ENCODE data around the gene SETD5.

Gene SETD5

GRCh38 chr3:9390265-9390888 is 7.0 kb upstream of the SETD5 start:
- peaks cover 4% of the 10 kb centered on the region for H3K4me1 ChIP-seq (ENCODE audit: control insufficient read depth, insufficient read depth, low read length)
- H3K27ac ChIP-seq (ENCODE audit: low read depth, low read length) = no peak overlapping the region
- no peaks in the 10 kb centered on the region for H3K27me3 ChIP-seq (ENCODE audit: control insufficient read depth, insufficient read depth, low read length)
- H3K4me3 ChIP-seq (ENCODE audit: low read depth, low read length) = no peak overlapping the region
- H3K9me3 ChIP-seq (ENCODE audit: control insufficient read depth, insufficient read depth, low read length) = no peaks in the 10 kb centered on the region
- no peak overlapping the region for H3K9ac ChIP-seq (ENCODE audit: low read depth, low read length)
- peaks cover 98% of the 10 kb centered on the region for H3K36me3 ChIP-seq (ENCODE audit: control insufficient read depth, insufficient read depth, low read length)

DNA sequence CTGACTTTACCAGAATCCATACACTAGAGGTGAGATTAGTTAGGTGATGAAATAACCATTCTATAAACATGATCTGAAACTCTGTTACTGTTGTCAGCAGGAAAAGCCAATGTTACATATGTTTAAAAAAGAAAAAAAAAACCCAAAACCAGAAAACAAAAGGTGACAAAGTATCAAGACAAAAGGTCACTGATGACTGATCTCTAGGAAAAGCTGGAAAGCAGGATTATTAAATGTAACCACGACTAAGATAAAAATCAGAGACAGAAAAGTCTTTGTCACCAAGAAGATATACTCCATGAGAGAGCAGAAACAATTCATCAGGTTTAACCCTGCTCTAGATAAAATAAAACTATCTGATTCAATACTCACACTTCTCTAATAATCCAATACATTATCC is 5.4 kb upstream of the SETD5 start:
- H3K27me3 ChIP-seq (ENCODE audit: control insufficient read depth, insufficient read depth, low read length) = no peaks in the 10 kb centered on the region
- no peaks in the 10 kb centered on the region for H3K9me3 ChIP-seq (ENCODE audit: control insufficient read depth, insufficient read depth, low read length)
- H3K27ac ChIP-seq (ENCODE audit: low read depth, low read length) = no peak overlapping the region
- peaks cover 84% of the 10 kb centered on the region for H3K36me3 ChIP-seq (ENCODE audit: control insufficient read depth, insufficient read depth, low read length)
- no peak overlapping the region for H3K4me3 ChIP-seq (ENCODE audit: low read depth, low read length)
- H3K9ac ChIP-seq (ENCODE audit: low read depth, low read length) = no peak overlapping the region
- H3K4me1 ChIP-seq (ENCODE audit: control insufficient read depth, insufficient read depth, low read length) = peaks cover 7% of the 10 kb centered on the region

DNA sequence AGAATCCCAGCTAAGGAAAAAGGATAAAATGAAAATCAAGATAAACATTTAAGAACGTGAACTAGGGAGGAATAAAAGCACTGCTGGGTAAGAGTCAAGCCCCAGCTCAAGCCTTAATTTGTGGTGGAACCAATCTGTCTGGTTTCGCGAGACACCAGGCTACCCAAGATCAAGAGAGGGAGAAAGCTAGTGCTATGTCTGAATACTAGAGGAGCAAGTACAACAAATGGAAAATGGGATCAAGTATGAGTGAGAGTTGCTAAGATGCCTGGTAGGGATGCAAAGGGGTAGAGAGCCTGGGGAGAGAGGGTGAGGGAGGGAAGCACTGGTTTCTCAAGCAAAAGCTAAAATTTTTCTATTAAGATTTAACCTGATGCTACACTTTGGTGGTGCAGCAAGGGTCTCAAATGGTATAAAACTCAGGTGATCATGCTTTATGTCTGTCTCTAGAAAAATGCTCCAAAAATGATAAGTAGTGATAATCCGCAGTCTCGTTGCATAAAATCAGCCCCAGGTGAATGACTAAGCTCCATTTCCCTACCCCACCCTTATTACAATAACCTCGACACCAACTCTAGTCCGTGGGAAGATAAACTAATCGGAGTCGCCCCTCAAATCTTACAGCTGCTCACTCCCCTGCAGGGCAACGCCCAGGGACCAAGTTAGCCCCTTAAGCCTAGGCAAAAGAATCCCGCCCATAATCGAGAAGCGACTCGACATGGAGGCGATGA is 1.7 kb upstream of the SETD5 start:
- peak overlapping the region; percentile 100 for H3K27ac ChIP-seq (ENCODE audit: low read depth, low read length)
- peak overlapping the region; percentile 83 for H3K4me3 ChIP-seq (ENCODE audit: low read depth, low read length)
- no peaks in the 10 kb centered on the region for H3K27me3 ChIP-seq (ENCODE audit: control insufficient read depth, insufficient read depth, low read length)
- H3K9ac ChIP-seq (ENCODE audit: low read depth, low read length) = peak overlapping the region; percentile 89
- H3K36me3 ChIP-seq (ENCODE audit: control insufficient read depth, insufficient read depth, low read length) = peaks cover 47% of the 10 kb centered on the region
- peaks cover 15% of the 10 kb centered on the region for H3K4me1 ChIP-seq (ENCODE audit: control insufficient read depth, insufficient read depth, low read length)
- H3K9me3 ChIP-seq (ENCODE audit: control insufficient read depth, insufficient read depth, low read length) = no peaks in the 10 kb centered on the region

- peak overlapping the region; percentile 89 for H3K9ac ChIP-seq (ENCODE audit: low read depth, low read length)
- peaks cover 21% of the 10 kb centered on the region for H3K4me1 ChIP-seq (ENCODE audit: control insufficient read depth, insufficient read depth, low read length)
- H3K36me3 ChIP-seq (ENCODE audit: control insufficient read depth, insufficient read depth, low read length) = peaks cover 42% of the 10 kb centered on the region
- peak overlapping the region; percentile 100 for H3K27ac ChIP-seq (ENCODE audit: low read depth, low read length)
- H3K9me3 ChIP-seq (ENCODE audit: control insufficient read depth, insufficient read depth, low read length) = no peaks in the 10 kb centered on the region
- no peaks in the 10 kb centered on the region for H3K27me3 ChIP-seq (ENCODE audit: control insufficient read depth, insufficient read depth, low read length)
- H3K4me3 ChIP-seq (ENCODE audit: low read depth, low read length) = peak overlapping the region; percentile 83
Measured at GRCh38 chr3:9396301-9396631, 1.1 kb upstream of the SETD5 start.

GRCh38 chr3:9396632-9397331 is 633 bp upstream of the SETD5 start:
- Histone ChIP-seq H3K27ac (ENCODE audit: low read depth, low read length) (peak overlapping the region; percentile 100), H3K27me3 (ENCODE audit: control insufficient read depth, insufficient read depth, low read length) (no peaks in the 10 kb centered on the region), H3K4me3 (ENCODE audit: low read depth, low read length) (peak overlapping the region; percentile 83), H3K9me3 (ENCODE audit: control insufficient read depth, insufficient read depth, low read length) (no peaks in the 10 kb centered on the region), H3K4me1 (ENCODE audit: control insufficient read depth, insufficient read depth, low read length) (peaks cover 26% of the 10 kb centered on the region), H3K36me3 (ENCODE audit: control insufficient read depth, insufficient read depth, low read length) (peaks cover 36% of the 10 kb centered on the region), H3K9ac (ENCODE audit: low read depth, low read length) (peak overlapping the region; percentile 89)

- H3K4me3 ChIP-seq (ENCODE audit: low read depth, low read length) = peak overlapping the region; percentile 96
- H3K9me3 ChIP-seq (ENCODE audit: control insufficient read depth, insufficient read depth, low read length) = no peaks in the 10 kb centered on the region
- peak overlapping the region; percentile 98 for H3K9ac ChIP-seq (ENCODE audit: low read depth, low read length)
- peak overlapping the region; percentile 100 for H3K27ac ChIP-seq (ENCODE audit: low read depth, low read length)
- H3K36me3 ChIP-seq (ENCODE audit: control insufficient read depth, insufficient read depth, low read length) = peaks cover 23% of the 10 kb centered on the region
- peaks cover 38% of the 10 kb centered on the region for H3K4me1 ChIP-seq (ENCODE audit: control insufficient read depth, insufficient read depth, low read length)
- H3K27me3 ChIP-seq (ENCODE audit: control insufficient read depth, insufficient read depth, low read length) = no peaks in the 10 kb centered on the region
Measured at GRCh38 chr3:9397906-9398699, 688 bp downstream of the SETD5 start.

- Histone ChIP-seq H3K4me1 (ENCODE audit: control insufficient read depth, insufficient read depth, low read length) (peaks cover 45% of the 10 kb centered on the region), H3K9ac (ENCODE audit: low read depth, low read length) (peak overlapping the region; percentile 98), H3K4me3 (ENCODE audit: low read depth, low read length) (peak overlapping the region; percentile 96), H3K36me3 (ENCODE audit: control insufficient read depth, insufficient read depth, low read length) (peaks cover 16% of the 10 kb centered on the region), H3K27ac (ENCODE audit: low read depth, low read length) (peak overlapping the region; percentile 100), H3K27me3 (ENCODE audit: control insufficient read depth, insufficient read depth, low read length) (no peaks in the 10 kb centered on the region), H3K9me3 (ENCODE audit: control insufficient read depth, insufficient read depth, low read length) (no peaks in the 10 kb centered on the region)
Measured at GRCh38 chr3:9398700-9399336, 1.4 kb downstream of the SETD5 start.

GRCh38 chr3:9399337-9399703 is 1.9 kb downstream of the SETD5 start:
- Histone ChIP-seq H3K9me3 (ENCODE audit: control insufficient read depth, insufficient read depth, low read length) (no peaks in the 10 kb centered on the region), H3K27ac (ENCODE audit: low read depth, low read length) (peak overlapping the region; percentile 100), H3K9ac (ENCODE audit: low read depth, low read length) (peak overlapping the region; percentile 98), H3K27me3 (ENCODE audit: control insufficient read depth, insufficient read depth, low read length) (no peaks in the 10 kb centered on the region), H3K4me1 (ENCODE audit: control insufficient read depth, insufficient read depth, low read length) (peaks cover 49% of the 10 kb centered on the region), H3K36me3 (ENCODE audit: control insufficient read depth, insufficient read depth, low read length) (peaks cover 11% of the 10 kb centered on the region), H3K4me3 (ENCODE audit: low read depth, low read length) (peak overlapping the region; percentile 96)

GRCh38 chr3:9399746-9400145 is 2.3 kb downstream of the SETD5 start:
- Histone ChIP-seq H3K27me3 (ENCODE audit: control insufficient read depth, insufficient read depth, low read length) (no peaks in the 10 kb centered on the region), H3K4me3 (ENCODE audit: low read depth, low read length) (peak overlapping the region; percentile 96), H3K4me1 (ENCODE audit: control insufficient read depth, insufficient read depth, low read length) (peaks cover 54% of the 10 kb centered on the region), H3K9me3 (ENCODE audit: control insufficient read depth, insufficient read depth, low read length) (no peaks in the 10 kb centered on the region), H3K9ac (ENCODE audit: low read depth, low read length) (peak overlapping the region; percentile 98; the same call in 1 of the 2 replicates), H3K27ac (ENCODE audit: low read depth, low read length) (peak overlapping the region; percentile 100), H3K36me3 (ENCODE audit: control insufficient read depth, insufficient read depth, low read length) (peaks cover 7% of the 10 kb centered on the region)

- no peaks in the 10 kb centered on the region for H3K9me3 ChIP-seq (ENCODE audit: control insufficient read depth, insufficient read depth, low read length)
- H3K27me3 ChIP-seq (ENCODE audit: control insufficient read depth, insufficient read depth, low read length) = no peaks in the 10 kb centered on the region
- peak overlapping the region; percentile 34 for H3K27ac ChIP-seq (ENCODE audit: low read depth, low read length)
- H3K4me1 ChIP-seq (ENCODE audit: control insufficient read depth, insufficient read depth, low read length) = peaks cover 56% of the 10 kb centered on the region
- no peak overlapping the region for H3K9ac ChIP-seq (ENCODE audit: low read depth, low read length)
- peak overlapping the region; percentile 96 for H3K4me3 ChIP-seq (ENCODE audit: low read depth, low read length)
- no peaks in the 10 kb centered on the region for H3K36me3 ChIP-seq (ENCODE audit: control insufficient read depth, insufficient read depth, low read length)
Measured at GRCh38 chr3:9400616-9401015, 3.2 kb downstream of the SETD5 start.

Data from HUES48 (cell line).